GM18519 (cell line): ENCODE measurements around the gene AGAP1.

Experiments
- ATAC-seq: cut with Tn5 transposase; IDR thresholded peaks from one replicate; pipeline ENCODE4 v1.9.1; 2021; ENCODE audit warnings: mild to moderate bottlenecking, moderate library complexity; ENCODE audit not compliant: unreplicated experiment, low FRiP score

Gene AGAP1

DNA sequence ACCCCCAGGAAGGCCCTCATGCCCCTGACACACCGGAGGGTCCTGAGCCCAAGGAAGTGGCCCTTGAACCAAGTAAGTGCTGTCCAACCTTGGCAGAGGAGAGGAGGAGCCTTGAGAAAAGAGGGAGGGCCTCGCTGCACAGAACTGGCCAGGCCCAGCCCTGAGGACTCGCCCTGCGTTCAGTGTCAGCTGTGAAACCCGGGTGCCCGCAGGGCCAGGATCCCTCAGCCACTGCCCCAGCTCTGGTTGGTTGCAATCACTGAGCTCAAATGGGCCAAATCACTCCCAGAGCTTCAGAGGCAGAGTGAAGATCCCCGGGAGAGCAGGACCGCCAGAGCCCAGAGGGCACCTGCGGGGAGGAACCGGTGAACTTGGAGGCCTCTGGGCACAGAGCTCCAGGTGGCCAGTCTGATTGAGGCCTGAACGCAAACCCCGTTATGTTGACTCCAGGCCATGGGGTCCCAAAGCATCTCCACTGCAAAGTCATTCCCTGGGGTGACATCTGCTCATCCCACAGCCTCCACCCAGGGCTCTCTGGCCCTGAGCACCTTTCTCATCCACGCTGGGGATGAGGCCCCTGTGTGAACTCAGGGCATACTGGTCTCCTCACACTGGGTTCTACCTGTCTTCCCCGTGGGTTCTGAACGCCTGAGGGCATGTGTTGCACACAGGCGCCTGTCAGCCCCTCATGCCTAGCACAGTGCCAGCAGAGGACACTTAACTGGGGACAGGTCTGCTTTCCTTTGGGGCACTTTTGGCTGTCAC lies 662.4 kb downstream of the AGAP1 start:
- ATAC-seq = no peak

DNA sequence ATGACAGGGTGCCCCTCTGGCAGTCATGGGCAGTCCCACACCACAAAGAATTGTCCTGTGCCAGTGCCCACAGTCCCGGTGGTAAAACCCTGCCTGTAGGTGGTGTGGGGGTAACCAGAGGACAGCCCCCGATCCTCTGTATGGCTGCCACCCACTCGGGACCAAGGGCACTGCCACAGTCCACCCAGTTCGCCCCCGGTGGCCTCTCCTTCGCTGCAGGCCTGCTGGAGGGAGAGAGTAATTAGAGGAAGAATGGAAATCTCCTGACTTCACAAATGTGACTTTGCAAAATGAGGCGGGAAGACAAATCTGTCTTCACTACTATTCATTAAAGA lies 663.0 kb downstream of the AGAP1 start:
- ATAC-seq = no peak

DNA sequence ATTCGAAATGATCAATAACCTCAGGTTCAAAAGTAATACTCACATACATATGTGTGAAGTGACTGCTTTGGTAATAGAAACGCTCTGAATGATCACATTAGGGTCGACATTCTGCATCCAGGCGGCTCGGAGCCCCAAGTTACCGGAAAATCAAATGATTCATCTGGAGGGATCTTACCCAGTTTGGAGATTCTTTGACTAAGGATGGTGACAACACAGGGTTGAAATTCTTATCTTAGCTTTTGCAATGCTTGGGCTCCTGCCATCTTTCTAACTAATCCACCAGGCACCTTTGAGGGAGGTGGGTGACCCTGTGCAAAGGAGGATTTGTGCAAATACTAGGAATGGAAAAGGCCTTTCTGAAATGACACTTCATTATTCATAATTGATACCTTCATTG lies 663.5 kb downstream of the AGAP1 start:
- no peak for ATAC-seq

DNA sequence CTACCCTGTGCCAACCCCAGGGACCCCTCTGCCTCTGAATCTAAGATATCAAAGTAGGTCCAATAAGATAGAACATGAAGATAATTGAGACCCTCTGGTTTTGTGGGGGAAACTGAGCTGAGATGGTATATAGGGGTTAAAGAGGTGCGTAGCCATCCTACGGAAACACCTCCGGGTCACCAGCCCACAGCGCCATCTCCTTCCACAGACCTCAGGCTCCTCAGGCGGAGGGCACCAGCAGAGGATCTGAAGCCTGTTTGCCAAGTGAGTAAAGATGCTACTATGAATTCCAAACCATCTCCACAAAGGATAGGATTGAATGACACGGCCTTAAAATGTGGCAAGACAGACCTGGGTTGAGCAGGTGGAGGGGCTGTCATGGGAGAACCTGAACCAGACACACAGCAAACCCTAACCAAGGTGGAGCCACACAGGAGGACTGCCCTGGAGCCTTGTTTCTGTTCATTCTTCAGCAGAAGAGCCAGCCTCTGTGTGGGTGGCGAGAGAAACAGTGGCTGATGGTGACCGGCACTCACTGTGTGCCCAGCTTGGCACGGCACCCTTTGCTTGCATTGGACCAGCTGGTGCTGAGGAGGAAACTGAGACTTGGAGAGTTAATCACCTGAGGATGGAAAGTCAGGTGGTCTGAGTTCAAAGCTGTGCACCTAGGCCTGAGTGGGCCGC lies 664.1 kb downstream of the AGAP1 start:
- ATAC-seq = no peak

DNA sequence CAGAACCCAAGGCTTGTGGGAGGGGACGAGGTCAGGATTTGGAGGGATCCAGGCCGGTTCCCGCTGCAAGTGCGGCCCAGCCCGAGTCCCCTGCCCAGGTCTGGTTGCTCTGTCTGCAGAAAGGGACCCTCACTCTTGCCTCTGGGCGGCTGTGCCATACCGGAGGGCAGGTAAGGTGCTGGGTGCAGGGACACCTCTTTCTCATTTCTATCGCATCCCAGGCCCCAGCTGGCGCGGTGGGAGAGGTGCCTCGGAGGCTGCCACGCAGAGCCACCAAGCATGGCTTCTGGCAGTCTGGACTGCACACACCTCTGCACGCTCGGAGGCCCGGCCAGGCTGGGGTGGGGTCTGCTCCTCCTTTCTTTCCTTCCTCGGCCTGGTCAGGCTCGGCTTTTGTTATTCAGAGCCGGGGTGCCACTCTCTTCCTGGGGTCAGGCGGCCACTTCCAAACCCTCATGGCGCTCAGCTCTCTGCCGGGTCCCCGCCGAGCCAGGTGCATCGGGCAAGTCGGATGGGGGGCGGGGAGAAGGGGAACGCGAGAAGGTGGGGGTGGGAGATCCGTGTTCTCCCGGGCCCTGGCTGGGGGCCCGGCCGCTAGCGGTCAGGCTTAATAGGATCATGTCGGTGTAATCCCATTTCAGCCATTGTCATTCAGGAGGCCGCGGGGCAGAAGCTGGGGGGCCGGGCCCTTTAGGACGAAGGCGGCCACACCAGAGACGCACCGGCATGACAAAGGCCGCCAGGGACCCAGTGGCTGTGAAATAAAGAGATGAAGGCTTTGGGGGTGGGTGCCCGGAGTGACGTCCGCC lies 665.3 kb downstream of the AGAP1 start:
- no peak for ATAC-seq

DNA sequence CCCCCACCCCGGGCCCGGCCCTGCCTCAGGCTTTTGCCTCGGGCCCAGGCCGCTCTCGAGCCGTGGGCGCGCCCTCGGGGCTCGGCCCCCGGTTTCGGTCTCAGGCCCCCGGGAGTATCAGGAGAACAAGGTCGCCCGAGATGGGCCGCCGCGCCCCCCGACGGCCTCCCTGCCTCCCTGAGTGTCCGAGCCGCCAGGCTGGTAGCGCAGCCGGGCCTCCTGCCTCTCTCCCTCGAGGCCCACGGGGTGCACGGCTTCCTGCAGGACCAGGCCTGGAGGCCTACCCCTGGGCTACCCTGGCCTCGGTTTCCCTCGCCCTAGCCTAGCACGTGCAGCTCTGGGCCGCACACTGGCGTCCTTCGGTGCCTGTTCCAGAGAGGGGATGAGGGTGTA lies 665.9 kb downstream of the AGAP1 start:
- no peak for ATAC-seq

DNA sequence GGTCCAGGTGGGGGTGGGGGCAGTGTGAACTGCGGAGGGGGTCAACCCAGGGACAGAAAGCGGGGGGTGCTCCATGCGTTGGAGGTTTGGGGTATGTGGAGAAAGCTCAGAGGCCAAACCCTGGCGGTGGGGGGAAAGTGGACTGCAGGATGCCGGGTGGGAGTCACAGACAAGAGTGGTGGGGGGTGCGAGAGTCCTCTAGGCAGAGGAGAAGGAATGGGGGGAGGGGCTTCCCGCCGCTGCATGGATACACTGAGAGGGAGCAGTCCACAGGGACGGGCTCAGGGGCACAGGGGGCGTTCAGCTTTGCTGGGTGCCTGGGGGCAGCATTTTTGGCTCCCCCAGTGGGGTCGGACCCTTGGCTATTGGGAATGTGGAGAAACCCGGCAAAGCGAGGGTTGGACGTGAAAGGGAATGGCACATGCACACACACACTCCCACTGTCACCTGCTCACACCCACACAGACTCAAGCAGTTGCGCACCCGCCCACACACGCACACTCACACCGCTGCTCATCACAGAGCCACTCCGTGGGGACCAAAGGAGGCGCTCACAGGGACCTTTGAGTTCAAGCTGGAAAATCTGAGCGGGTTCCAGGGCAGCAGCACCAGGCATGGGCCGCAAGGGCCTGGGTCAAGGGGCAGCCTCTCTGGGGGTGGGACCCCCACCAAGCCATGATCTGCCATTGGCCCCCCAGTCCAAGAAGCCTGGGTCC lies 666.7 kb downstream of the AGAP1 start:
- no peak for ATAC-seq

DNA sequence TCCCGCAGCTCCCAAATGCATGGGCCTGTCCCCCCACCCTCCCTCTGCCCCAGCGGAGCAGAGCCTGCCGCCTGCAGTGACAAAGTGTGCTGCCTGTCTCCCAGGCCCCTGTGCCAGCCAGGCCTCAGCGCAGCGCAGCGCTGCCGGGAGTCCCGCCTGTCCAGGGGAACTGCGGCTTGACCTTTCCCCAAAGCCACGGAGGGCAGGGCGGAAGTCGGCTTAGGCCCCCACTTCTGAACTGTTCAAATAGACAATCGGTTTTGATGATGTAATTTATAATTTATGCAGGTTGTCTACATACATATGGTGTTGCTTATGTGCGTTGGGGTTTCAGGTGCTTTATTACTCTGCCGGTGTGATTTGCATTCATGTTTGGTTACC lies 667.2 kb downstream of the AGAP1 start:
- ATAC-seq = no peak

DNA sequence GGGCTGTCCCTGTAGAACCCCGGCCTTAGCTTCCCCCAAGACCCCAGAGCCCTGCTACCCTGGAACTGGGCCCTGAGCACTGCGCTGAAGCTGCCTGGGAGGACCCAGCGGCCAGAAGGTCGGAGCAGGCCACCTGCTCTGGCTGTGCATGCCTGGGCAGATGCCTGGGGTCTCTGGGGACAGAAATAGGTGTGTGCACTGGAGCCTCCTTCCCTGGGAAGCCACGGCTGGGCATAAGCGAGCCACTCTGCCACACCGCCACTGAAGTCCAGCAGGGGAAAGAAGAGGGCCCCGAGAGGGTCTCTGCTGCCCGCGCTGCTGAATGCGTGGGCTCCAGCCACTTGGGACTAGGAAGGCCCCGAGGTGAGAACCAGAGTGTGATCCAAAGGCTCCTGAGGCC lies 667.7 kb downstream of the AGAP1 start:
- no peak for ATAC-seq

DNA sequence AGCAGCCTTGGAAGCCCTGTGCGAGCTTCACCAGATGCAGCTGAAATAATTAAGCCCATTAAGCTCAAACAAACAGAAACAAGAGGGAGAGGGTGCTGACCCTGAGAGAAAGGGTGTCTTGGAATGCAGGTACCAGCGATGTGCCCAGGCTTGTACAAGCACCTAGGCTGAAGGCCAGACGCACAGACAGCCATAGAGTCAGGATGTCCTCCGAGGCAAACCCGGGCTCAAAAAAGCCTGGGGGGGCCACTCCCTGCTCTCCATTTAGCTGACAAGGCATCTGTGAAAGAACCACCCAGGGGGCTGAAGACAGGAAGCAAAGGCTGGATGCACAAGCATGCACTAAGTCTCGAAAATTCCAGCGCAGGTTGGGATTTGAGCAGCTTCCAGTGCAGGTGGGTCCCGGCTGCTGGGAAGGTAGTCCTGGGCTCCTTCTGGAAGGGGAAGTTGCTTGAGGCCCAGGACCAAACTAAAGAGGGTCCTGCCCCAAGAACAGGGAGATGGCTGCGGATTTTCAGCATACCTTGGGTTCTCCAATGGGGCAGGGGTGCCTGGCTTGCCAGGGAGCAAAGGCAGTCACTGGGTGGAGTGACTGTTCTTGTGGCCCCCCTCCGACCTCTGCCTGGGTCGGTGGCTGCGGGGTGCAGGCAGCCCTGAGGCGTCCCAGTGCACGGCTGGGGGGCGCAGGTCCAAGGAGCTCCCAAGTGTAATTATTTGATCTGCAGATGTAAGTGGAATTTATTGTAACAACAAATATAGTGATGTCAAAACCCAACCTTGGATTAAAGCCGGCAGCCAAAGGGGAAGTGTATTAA lies 668.4 kb downstream of the AGAP1 start:
- no peak for ATAC-seq

DNA sequence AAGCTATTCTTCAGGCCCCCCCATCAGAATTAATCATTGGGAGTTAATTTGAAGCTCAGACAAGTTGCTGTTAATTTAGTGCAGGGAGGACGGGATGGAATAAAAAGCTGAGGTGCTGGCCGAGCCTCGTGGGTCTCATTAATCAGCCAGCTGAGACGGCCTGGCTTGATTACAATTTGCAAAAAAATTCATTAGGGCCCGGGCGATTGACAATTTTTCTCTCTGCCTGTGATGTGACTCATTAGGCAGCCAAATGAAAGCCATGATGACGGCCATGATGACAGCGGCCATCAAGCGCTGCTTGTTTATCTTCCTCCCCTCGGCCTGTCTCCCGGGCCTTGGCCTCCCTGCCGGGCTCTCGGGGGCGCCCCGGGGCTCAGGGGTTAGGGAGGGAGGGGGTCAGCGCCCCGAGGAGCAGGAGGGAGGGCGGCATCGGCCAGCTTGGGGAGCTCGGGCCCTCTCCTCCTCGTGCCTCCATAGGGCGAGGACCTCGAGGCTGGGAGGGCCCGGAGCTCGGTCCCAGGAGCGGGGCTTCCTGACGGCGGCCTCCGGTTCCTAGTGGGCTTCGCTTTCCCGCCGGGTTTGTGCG lies 669.1 kb downstream of the AGAP1 start:
- ATAC-seq = no peak

DNA sequence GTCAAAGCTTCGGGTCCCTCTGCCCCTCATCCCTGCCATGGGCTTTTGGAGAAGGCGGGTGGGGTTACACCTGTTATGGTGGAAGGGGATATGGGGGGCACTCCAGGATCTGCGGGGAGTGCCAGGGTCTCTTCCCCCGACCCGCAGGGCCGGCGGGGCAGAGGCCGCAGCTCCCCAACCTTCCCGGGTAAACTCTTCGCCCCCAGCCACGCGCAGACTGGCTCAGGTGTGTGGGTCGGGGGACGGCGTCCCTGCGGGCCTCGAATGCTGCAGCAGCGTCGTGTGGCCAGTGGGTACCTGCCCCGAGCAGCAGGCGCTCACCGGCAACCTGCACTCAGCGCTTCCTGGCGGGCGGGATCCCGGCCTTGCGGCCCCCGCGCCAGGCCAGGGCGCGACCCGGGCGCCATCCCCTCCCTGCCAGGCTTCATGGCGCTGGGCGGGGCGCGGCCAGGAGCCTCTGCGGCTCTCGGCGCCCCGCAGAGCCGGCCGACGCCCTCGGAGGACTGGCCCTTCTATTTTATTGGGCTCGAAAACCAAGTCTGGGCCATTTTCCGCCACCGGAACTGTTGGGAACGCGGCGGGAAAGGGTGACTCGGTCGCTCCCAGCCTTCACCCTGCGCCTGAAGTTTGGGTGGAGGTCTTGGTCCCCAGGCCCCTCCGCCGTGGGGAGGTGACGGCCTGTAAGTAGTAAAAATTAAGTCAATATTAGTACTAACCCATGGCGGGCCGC lies 669.8 kb downstream of the AGAP1 start:
- no peak for ATAC-seq

DNA sequence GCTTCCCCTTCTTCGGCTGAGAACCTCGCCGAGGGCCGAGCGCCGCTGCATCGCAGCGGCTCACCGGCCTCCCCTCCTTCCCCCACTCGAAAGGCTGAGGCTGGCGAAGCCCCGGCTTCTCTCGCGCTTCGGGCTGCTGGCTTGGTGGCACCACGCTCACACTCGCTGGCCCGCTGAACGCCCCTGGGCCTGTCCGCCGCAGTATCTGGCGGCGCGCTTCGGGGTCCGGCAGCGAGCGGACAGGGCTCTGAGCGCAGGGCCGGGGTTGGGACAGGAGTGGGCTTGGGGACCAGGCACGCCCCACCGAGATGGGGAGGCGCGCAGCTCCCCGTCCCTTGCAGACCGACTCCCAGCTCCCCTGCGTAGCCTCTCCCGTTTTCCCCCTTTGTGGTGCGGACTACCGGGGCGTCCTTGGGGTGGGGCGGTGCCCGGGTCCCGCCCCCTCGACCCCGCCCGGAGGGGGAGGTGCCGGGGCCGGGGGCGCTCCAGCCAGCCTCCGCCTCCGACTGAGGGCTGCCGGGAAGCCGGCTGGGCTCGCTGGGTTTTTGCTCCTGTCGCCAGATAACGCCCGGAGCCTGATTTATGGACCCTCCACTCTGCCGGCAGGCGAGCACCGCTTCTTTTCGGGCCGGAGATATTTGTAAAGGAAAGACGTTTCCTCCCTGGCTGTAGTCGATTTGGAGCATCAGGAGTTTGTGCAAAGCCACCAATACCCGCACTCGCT lies 670.5 kb downstream of the AGAP1 start:
- no peak for ATAC-seq

DNA sequence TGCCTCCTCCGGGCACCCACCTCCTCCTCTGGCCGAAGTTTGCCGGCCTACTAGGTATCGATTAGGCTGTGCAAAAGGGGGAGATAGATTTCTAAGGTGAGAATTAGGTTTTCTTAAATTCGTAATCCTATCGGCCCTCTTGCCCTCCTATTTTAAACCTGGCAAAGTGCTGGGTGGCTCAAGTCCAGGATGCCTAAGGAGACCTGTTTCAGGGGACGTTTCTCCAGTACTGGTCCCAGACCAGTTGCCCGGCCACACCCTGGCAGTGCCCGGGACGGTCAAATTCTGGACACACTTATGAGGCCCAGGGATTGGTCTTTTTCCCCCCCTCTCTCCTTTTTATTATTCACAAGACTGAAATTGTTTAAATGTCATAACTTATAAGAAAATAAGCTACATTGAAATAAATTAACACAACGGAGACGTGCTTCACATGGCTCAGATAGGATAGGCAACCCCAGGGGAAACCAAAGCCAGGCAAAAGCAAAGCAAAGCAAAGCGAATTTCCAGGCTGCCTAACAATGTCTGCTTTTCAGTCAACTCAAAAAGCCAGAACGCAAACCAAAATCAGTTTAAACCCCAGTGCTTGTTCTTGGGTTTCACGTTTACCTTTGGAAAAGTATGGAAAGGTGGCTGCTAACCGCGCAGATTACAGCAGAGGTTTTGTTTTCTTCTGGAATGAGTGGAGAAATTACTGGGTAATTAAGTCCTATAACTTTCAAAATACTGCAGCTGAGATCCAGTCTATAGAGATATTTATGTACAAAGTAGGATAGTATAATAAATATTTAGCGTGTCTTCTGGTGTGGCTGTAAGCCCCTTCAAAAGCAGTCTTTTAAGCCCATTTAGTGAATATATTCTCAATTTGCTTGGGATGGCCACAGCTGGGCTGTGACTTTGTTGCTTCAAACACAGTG lies 671.3 kb downstream of the AGAP1 start:
- ATAC-seq = no peak

DNA sequence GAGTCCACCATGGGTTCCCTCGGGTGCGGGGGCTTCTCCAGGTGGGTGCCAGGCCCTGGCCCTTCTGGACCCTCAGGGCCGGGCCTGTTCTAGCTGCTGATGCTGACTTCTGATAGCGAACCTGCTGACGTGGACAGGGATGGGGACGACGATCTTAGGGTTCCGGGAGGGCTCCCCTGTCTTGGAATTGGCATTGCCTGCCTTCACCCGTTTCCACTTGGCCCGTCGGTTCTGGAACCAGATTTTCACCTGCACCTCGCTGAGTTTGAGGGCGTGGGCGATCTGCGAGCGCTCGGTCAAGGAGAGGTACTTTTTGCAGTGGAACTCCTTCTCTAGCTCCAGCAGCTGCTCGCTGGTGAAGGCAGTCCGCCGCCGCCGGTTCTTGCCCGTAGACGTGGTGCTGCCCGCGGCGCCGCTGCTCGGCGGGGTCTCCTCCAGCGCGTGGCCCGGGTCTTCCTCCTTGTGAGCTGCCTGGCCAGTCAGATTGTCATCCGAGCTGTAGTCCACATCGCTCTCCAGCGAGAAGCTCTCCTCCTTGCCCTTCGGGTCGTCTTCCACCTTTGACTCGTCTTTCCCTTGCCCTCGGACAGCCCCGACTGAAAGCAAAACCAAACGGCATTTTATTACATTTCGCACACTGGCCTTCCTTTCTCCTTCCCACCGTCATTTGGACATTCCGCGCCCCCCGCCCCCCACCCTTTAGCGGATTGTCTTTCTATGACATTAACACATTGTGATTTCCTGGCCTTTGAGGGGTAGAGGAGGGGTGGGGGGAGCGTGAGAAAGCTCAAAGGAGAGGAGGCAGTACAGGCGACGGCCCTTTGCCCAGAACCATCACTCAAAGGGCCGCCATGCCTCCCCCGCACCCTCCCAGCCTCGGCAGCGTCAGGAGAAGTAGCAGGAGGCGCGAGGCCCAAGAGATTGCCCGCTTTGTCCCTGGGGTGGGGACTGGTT lies 672.3 kb downstream of the AGAP1 start:
- no peak for ATAC-seq

DNA sequence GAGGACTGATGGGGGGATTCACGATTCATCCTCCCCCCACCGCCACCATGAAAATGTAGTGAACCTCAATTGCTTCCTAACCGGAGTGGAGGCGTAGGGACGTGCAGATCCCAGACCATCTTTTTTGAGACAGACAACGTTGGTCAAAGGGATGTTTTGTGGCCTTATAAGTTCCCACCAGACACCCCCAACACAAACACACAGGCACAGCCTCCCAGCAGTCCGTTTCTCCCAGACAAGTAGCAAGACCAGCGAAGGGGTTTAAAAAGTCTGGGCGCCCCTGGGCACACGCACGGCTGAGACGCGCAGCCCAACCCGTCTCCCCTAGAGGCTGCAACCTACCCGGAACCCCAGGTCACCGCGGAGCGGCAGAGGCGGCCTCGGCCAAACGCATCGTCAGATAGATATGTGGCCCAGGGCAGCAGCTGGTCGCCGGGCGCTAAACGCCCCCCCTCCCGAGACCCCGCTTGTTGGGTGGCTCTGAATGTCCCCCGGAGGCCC lies 673.0 kb downstream of the AGAP1 start:
- no peak for ATAC-seq
